Sigmoid colon (tissue), 4 donors: Measurements from ENCODE around the gene SMARCAL1.

Experiments
- POLR2A ChIP-seq, 2 donors: fragments of 450-650 bp; IDR thresholded peaks; one replicate each; pipeline ENCODE4 v1.6.1; 2016; ENCODE audit warnings: antibody characterized with exemption in 2 of 2, mild to moderate bottlenecking in 2 of 2, moderate library complexity in 2 of 2
- POLR2AphosphoS5 ChIP-seq, 4 donors: sonication (generic); formaldehyde crosslinking; IDR thresholded peaks; one replicate each; pipeline ENCODE4 v1.6.1; 2017; ENCODE audit warnings: antibody characterized with exemption in 4 of 4
- TF ChIP-seq, protein P1 (sequence below), 4 experiments: fragments of 450-650 bp in 3 of 4; fragments of 200-600 bp in 1 of 4; IDR thresholded peaks; one replicate each; pipeline ENCODE4 v1.5.1; 2016 to 2019; ENCODE audit warnings: antibody characterized with exemption in 4 of 4, mild to moderate bottlenecking in 3 of 4, moderate library complexity in 2 of 4

DNA sequence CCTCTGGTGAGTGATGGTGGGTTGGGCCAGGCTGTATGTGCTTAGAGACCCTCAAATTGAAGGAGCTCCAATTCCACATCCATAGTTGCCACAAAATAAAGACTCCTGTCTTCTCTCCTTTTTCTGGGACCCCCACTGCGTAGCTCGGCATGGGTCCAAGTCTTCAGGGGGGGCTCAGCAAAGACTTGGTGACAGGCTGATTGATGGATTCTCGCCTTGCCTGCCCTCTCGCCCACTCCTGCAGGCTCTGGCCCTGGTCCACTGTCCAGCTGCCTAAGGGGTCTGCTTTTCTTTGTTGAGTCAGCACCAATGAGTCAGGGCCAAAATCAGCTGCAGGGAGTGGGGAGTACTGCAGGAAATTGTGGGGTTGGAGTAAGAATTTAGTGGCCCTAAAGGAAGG is 107.8 kb downstream of the SMARCAL1 start:
- TF ChIP-seq, protein P1, sequence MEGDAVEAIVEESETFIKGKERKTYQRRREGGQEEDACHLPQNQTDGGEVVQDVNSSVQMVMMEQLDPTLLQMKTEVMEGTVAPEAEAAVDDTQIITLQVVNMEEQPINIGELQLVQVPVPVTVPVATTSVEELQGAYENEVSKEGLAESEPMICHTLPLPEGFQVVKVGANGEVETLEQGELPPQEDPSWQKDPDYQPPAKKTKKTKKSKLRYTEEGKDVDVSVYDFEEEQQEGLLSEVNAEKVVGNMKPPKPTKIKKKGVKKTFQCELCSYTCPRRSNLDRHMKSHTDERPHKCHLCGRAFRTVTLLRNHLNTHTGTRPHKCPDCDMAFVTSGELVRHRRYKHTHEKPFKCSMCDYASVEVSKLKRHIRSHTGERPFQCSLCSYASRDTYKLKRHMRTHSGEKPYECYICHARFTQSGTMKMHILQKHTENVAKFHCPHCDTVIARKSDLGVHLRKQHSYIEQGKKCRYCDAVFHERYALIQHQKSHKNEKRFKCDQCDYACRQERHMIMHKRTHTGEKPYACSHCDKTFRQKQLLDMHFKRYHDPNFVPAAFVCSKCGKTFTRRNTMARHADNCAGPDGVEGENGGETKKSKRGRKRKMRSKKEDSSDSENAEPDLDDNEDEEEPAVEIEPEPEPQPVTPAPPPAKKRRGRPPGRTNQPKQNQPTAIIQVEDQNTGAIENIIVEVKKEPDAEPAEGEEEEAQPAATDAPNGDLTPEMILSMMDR (IDR thresholded peaks at IDR 0.05): no peak
- TF ChIP-seq POLR2A (IDR thresholded peaks at IDR 0.05): no peak
- no peak for TF ChIP-seq POLR2AphosphoS5 (IDR thresholded peaks at IDR 0.05)
